Kidney epithelial cell (primary cell): Measurements from ENCODE around the gene MYDGF. TPM values are rescaled to one million over a fixed set of nuclear protein-coding genes. Genes with fewer than 3 reads are reported as not detected.
A peak's percentile ranks its signal among the peaks of the same experiment; 100 is the strongest.

ENCODE experiments used
- DNase-seq: peaks from one replicate; pipeline ENCODE4 v3.0.0-alpha.2; 2010; ENCODE audit warnings: low read depth
- H3K27me3 ChIP-seq: 2 replicates; pipeline ENCODE4 v1.6.0; 2011; ENCODE audit warnings: low read length; ENCODE audit not compliant: control insufficient read depth, insufficient read depth
- H3K36me3 ChIP-seq: 2 replicates; pipeline ENCODE4 v1.5.1; 2011; ENCODE audit warnings: low read length; ENCODE audit not compliant: control insufficient read depth, insufficient read depth
- H3K4me3 ChIP-seq: 2 replicates; pipeline ENCODE4 v1.5.1; 2011; ENCODE audit warnings: low read depth, mild to moderate bottlenecking, control low read depth, low read length
- CTCF ChIP-seq: IDR thresholded peaks from 2 replicates; pipeline ENCODE4 v1.5.1; 2011; ENCODE audit warnings: mild to moderate bottlenecking, moderate library complexity, low read length, control low read depth, inconsistent platforms; ENCODE audit not compliant: insufficient read depth, poor library complexity, severe bottlenecking
- total RNA-seq: library from RNA; depleted of rRNA; stranded (reverse); fragments of >200 nt; gene quantifications from 2 replicates; pipeline ENCODE4 v1.2.3, GENCODE V29; 2015

The MYDGF gene
- total RNA-seq, 1 donor from 2014 or later: 173 TPM

GRCh38 chr19:4714016-4714415 lies 43.9 kb upstream of the MYDGF start:
- DNase-seq: no peak
- no peak for TF ChIP-seq CTCF
- H3K4me3 ChIP-seq: no peak overlapping the region
- H3K36me3 ChIP-seq: peaks cover 2% of the 10 kb centered on the region
- no peaks in the 10 kb centered on the region for H3K27me3 ChIP-seq

- DNase-seq: peak; percentile 88
- no peak overlapping the region for H3K4me3 ChIP-seq
- H3K36me3 ChIP-seq: peaks cover 2% of the 10 kb centered on the region
- no peaks in the 10 kb centered on the region for H3K27me3 ChIP-seq
- no peak for TF ChIP-seq CTCF
Observed at GRCh38 chr19:4713384-4713951, 43.3 kb upstream of the MYDGF start.

- peaks cover 2% of the 10 kb centered on the region for H3K36me3 ChIP-seq
- H3K27me3 ChIP-seq: no peaks in the 10 kb centered on the region
- DNase-seq: no peak
- no peak for TF ChIP-seq CTCF
- no peak overlapping the region for H3K4me3 ChIP-seq
Observed at GRCh38 chr19:4712771-4713170, 42.6 kb upstream of the MYDGF start.

- TF ChIP-seq CTCF: no peak
- Histone ChIP-seq H3K27me3 (no peaks in the 10 kb centered on the region), H3K36me3 (peaks cover 2% of the 10 kb centered on the region), H3K4me3 (no peak overlapping the region)
- DNase-seq: no peak
Observed at GRCh38 chr19:4711211-4711610, 41.1 kb upstream of the MYDGF start.

- no peak for DNase-seq
- peaks cover 2% of the 10 kb centered on the region for H3K36me3 ChIP-seq
- no peak for TF ChIP-seq CTCF
- H3K27me3 ChIP-seq: no peaks in the 10 kb centered on the region
- no peak overlapping the region for H3K4me3 ChIP-seq
Observed at GRCh38 chr19:4710281-4710600, 40.1 kb upstream of the MYDGF start.

- Histone ChIP-seq H3K36me3 (peaks cover 2% of the 10 kb centered on the region), H3K4me3 (no peak overlapping the region), H3K27me3 (no peaks in the 10 kb centered on the region)
- TF ChIP-seq CTCF: no peak
- no peak for DNase-seq
Observed at GRCh38 chr19:4709440-4710280, 39.5 kb upstream of the MYDGF start.
